Erythroblast (primary cell): Measurements from ENCODE around the gene ANKRD33B.

Experiments
- GATA1 ChIP-seq: IDR thresholded peaks from 2 replicates; pipeline ENCODE4 v1.6.1; 2011; ENCODE audit warnings: low read depth, mild to moderate bottlenecking, control low read depth, low read length, moderate library complexity
- POLR2A ChIP-seq: IDR thresholded peaks from 2 replicates; pipeline ENCODE4 v1.6.1; 2011; ENCODE audit warnings: mild to moderate bottlenecking, low read length

DNA sequence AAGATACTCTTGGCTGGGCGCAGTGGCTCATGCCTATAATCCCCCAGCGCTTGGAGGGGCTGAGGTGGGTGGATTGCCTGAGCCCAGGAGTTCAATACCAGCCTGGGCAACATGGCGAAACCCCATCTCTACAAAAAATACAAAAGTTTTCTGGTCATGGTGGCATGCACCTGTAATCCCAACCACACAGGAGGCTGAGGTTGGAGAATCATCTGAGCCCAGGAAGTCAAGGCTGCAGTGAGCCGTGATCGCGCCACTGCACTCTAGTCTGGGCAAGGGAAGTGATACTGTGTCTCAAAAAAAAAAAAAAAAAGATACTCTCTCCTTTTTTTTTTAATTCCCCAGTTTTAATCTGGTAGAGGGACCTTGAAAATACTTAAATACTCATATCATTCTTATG lies 15.0 kb downstream of the ANKRD33B start:
- TF ChIP-seq POLR2A (no peak), GATA1 (no peak)
